ENCODE data around the gene MCAT. TPM values are rescaled to one million over a fixed set of nuclear protein-coding genes. Genes with fewer than 3 reads are reported as not detected.

Gene MCAT
- total and polyA plus RNA-seq, 2 donors from 2014 or later, result 24.8 to 74.7 TPM

DNA sequence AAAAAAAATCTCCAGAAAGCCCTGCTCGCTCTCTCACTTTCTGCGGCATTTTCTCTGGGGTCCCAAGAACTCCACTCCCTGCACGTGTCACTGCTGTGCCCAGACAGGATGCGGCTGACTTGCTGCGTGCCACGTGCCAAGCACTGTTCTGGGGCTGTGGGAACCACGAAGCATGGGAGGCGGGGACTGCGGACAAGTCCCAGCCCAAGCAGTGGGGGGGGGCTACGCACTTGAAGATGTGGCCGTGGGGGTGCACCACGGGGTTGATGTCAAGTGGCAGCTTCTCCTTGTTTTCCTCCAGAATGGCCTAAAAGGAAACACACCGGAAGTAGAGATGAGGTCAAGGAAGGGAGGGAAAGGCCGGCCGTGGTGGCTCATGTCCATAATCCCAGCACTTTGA lies 32.9 kb upstream of the MCAT start:
- TF ChIP-seq, protein P1, sequence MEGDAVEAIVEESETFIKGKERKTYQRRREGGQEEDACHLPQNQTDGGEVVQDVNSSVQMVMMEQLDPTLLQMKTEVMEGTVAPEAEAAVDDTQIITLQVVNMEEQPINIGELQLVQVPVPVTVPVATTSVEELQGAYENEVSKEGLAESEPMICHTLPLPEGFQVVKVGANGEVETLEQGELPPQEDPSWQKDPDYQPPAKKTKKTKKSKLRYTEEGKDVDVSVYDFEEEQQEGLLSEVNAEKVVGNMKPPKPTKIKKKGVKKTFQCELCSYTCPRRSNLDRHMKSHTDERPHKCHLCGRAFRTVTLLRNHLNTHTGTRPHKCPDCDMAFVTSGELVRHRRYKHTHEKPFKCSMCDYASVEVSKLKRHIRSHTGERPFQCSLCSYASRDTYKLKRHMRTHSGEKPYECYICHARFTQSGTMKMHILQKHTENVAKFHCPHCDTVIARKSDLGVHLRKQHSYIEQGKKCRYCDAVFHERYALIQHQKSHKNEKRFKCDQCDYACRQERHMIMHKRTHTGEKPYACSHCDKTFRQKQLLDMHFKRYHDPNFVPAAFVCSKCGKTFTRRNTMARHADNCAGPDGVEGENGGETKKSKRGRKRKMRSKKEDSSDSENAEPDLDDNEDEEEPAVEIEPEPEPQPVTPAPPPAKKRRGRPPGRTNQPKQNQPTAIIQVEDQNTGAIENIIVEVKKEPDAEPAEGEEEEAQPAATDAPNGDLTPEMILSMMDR (IDR thresholded peaks at IDR 0.05; ENCODE audit: borderline replicate concordance, extremely low read depth, insufficient read depth), result no peak
- no peaks in the 10 kb centered on the region for H3K27me3 ChIP-seq (ENCODE audit: control insufficient read depth, insufficient read depth, low read length)

DNA sequence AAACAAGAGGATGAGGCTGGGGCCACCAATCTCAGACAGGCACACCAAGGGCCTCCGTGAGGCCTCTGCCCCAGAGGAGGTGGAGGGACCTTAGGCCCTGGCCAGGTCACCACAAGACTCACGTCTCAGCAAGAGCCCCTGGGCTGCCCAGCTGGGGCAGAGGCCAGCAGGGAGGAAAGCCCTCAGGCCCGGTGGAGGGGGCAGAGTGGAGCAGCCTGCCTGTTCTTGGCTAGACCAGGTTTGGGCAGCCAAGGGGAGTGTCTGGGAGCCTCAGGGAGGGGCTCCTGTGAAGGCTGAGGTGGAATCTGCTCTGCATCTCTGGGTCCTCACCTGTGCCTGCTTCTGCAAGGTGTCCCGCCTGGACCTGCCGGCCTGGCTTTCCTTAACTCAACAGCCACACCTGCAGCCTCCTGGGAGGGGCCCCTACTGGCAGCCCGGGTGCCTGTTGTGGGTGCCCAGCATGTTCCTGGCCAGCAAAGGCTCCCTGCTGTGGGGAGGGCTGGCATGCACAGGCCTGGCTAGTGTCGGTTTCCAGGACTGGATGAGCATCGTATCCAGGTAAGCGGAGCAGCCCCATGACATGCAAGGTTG lies 31.8 kb upstream of the MCAT start:
- H3K4me1 ChIP-seq (ENCODE audit: control insufficient read depth in 2 of 3, insufficient read depth in 2 of 3, low read depth in 1 of 3, low read length in 3 of 3), result no peaks in the 10 kb centered on the region
- TF ChIP-seq, protein P1 (IDR thresholded peaks at IDR 0.05; ENCODE audit: borderline replicate concordance, extremely low read depth, insufficient read depth), result no peak
- H3K4me3 ChIP-seq (ENCODE audit: low read length in 3 of 3), result no peak overlapping the region
- no peak overlapping the region for H3K9ac ChIP-seq (ENCODE audit: low read length in 3 of 3)
- no peak for FAIRE-seq
- H3K27ac ChIP-seq (ENCODE audit: low read depth in 2 of 2, low read length in 2 of 2), result no peak overlapping the region
- no peaks in the 10 kb centered on the region for H3K27me3 ChIP-seq (ENCODE audit: control insufficient read depth, insufficient read depth, low read length)
- peaks cover 0 to 21% (median 4%) of the 10 kb centered on the region in 3 donors for H3K36me3 ChIP-seq (ENCODE audit: control insufficient read depth in 2 of 3, insufficient read depth in 3 of 3, low read length in 3 of 3)
- intact Hi-C loops (cut with DNase I), result no loop called here
- H3K9me3 ChIP-seq (ENCODE audit: control insufficient read depth in 2 of 3, insufficient read depth in 1 of 3, low read length in 3 of 3), result no peaks in the 10 kb centered on the region
- DNase-seq, result peak in 1 of 5 donors; percentile 53

More for the DNA sequence above, 32.9 kb upstream of the MCAT start:
- intact Hi-C loops (cut with DNase I), result no loop called here
- no peaks in the 10 kb centered on the region for H3K9me3 ChIP-seq (ENCODE audit: control insufficient read depth in 2 of 3, insufficient read depth in 1 of 3, low read length in 3 of 3)
- no peak overlapping the region for H3K27ac ChIP-seq (ENCODE audit: low read depth in 2 of 2, low read length in 2 of 2)
- H3K36me3 ChIP-seq (ENCODE audit: control insufficient read depth in 2 of 3, insufficient read depth in 3 of 3, low read length in 3 of 3), result peaks cover 0 to 21% (median 4%) of the 10 kb centered on the region in 3 donors
- DNase-seq (peak in 1 of 5 donors; percentile 70), FAIRE-seq (no peak)
- no peak overlapping the region for H3K9ac ChIP-seq (ENCODE audit: low read length in 3 of 3)
- no peaks in the 10 kb centered on the region for H3K4me1 ChIP-seq (ENCODE audit: control insufficient read depth in 2 of 3, insufficient read depth in 2 of 3, low read depth in 1 of 3, low read length in 3 of 3)
- H3K4me3 ChIP-seq (ENCODE audit: low read length in 3 of 3), result no peak overlapping the region

DNA sequence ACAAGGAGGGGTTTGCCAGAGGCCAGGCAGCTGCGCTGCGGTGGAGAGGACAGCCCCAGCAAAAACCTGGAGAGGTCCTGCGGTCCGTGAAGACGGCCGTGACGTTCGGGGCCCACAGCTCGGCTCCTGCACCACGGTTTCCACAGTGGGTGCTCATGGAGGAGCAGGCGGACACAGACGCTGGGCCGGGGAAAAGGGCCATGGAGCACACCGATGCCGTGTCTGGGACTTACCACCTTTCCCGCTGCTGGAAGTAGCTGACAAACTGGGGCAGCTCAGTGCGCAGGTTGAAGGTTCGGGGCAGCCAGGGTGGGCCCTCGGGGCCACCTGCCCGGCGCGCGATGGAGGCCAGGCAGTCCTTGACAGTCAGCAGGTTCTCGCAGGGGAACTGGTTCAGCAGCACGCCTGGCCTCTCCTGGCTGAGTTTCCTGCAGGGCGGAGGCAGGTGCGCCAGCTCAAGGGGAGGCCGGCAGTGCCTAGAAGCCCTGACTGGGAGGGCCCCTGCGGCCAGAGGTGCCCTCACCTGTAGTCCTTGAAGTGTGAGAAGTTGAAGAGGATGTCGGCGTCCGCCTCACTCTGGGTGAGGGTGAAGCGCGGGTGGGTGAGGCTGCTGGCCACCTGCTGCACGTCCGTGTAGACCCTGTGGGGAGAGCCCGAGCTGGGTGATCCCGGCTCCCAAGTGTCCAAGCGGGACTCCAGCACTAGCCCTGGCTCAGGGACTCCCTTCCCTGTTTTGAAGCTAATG lies 30.9 kb upstream of the MCAT start:
- intact Hi-C loops (cut with DNase I), result no loop called here
- FAIRE-seq (no peak), DNase-seq (peak in 1 of 5 donors; percentile 67)
- no peak overlapping the region for H3K27ac ChIP-seq (ENCODE audit: low read depth in 2 of 2, low read length in 2 of 2)
- peaks cover 0 to 20% (median 4%) of the 10 kb centered on the region in 3 donors for H3K36me3 ChIP-seq (ENCODE audit: control insufficient read depth in 2 of 3, insufficient read depth in 3 of 3, low read length in 3 of 3)
- no peak overlapping the region for H3K9ac ChIP-seq (ENCODE audit: low read length in 3 of 3)
- H3K27me3 ChIP-seq (ENCODE audit: control insufficient read depth, insufficient read depth, low read length), result no peaks in the 10 kb centered on the region
- no peak overlapping the region for H3K4me3 ChIP-seq (ENCODE audit: low read length in 3 of 3)
- no peaks in the 10 kb centered on the region for H3K9me3 ChIP-seq (ENCODE audit: control insufficient read depth in 2 of 3, insufficient read depth in 1 of 3, low read length in 3 of 3)
- no peaks in the 10 kb centered on the region for H3K4me1 ChIP-seq (ENCODE audit: control insufficient read depth in 2 of 3, insufficient read depth in 2 of 3, low read depth in 1 of 3, low read length in 3 of 3)
- TF ChIP-seq, protein P1 (IDR thresholded peaks at IDR 0.05; ENCODE audit: borderline replicate concordance, extremely low read depth, insufficient read depth), result no peak
